ENCODE measurements around the gene MRPS26.
"Not testable (repeated sequence)": the region's sequence is repeated elsewhere in the genome, so short reads cannot be mapped to it uniquely, and the experiment has no call there.

MRPS26 gene

DNA sequence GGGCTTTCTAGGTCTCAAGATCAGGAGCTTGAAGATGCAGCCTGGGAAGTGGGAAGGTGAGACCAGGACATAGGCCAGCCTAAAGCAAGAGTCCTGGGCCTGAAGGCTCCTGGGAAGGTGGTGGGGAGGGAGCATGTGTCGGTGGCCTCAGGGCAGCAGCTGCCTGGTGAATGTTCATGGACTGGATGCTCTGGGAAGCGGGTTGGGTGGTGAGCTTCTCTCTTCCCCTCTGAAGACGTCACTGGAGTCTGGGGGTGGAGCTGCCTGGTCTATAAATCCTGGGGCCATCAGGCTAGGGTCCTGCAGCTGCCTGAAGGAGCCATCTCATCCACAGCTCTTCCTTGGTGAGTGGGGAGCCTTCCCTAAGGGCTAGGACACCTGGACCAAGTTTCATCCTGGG, 2.5 kb upstream of the MRPS26 start, which contains the start of gene GNRH2:
Gene GNRH2 (plus strand): TSS at position 301 of the 400 bp plus-strand sequence. CDS start 793 bp downstream, outside the sequence.
- no peak for DNase-seq

GRCh38 chr20:3044336-3044965, 1.4 kb upstream of the MRPS26 start:
- DNase-seq, result no peak

- DNase-seq, result peak; percentile 69 to 79
These were observed 623 bp upstream of the MRPS26 start for GRCh38 chr20:3045042-3045815.

GRCh38 chr20:3046677-3047462, 1.0 kb downstream of the MRPS26 start:
- DNase-seq, result no peak

GRCh38 chr20:3047486-3048419, 1.9 kb downstream of the MRPS26 start:
- DNase-seq, result no peak

DNA sequence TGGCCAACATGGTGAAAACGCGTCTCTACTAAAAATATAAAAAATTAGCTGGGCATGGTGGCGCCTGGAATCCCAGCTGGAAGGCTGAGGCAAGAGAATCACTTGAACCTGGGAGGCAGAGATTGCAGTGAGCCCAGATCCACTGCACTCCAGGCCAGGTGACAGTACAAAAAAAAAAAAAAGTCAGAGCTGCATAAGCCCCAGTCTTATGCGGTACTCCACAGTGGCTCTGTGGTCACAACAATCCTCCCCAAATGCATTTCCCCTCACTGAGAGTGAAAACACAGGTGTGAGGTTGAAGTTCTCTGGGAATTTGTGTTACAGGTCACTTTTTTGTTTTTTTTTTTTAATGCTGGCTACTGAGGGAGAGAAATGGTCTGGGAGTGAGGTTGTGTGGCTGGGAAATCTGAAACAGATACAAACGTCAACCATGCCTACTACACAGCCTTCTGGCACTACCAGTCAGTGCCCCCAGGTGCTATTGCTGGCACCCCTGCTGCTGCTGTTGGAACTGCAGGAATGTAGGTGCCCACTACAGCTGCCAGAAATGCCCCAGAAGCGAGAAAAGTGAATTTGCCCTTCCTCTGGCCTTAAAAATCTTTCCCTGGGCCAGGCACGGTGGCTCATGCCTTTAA, 5.7 kb downstream of the MRPS26 start:
- DNase-seq, result no peak

GRCh38 chr20:3059489-3059888, 13.6 kb downstream of the MRPS26 start:
- DNase-seq, result no peak

GRCh38 chr20:3064119-3064518, 18.3 kb downstream of the MRPS26 start:
- DNase-seq, result not testable (repeated sequence)

DNA sequence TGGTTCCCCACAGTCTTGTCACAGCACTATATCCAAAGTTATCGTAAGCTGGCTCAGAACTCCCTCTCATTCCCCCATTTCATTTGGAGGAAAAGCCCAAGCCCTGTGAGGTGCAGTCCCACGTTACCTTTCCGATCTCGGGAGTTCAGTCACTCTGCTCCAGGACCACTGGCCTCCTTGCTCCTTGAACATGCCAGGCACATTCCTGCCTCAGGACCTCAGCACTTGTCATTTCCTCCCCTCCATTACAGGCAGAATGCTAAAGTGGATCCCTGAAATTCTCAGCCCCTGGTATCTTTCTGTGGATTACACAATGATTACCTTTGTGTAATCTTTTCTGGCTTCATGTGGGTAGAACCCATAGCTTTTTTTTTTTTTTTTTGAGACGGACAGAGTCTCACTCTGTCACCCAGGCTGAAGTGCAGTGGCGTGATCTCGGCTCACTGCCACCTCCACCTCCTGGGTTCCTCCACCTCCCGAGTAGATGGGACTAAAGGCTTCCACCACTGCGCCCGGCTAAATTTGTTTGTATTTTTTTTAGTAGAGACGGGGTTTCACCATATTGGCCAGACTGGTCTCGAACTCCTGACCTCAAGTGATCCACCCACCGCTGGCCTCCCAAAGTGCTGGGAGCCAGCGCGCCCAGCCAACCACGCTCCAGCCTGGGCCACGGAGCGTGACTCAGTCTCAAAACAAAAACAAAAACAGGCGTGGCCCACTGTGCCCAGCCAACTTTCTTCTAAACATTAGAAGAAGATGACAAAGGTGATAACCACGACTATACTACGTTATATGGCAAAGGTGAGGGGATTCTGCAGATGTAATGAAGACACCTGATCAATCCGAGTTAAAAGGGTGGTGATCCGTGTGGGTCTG, 21.5 kb downstream of the MRPS26 start:
- no peak for DNase-seq

DNA sequence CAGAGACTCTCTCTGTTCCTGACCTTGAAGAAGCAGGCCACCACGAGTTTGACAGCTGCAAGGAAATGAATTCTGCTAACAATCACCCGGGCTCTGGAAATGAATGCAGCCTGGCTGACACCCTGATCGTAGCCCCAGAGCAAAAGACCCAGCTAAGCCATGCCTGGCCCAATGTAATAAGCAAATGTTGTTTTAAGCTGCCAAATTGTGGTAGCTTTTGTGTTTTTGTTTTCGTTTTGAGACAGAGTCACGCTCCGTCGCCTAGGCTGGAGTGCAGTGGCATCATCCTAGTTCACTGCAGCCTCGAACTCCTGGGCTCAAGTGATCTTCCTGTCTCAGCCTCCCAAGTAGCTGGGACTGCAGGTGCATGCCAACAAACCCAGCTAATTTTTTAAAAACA, 22.2 kb downstream of the MRPS26 start:
- DNase-seq, result no peak

DNA sequence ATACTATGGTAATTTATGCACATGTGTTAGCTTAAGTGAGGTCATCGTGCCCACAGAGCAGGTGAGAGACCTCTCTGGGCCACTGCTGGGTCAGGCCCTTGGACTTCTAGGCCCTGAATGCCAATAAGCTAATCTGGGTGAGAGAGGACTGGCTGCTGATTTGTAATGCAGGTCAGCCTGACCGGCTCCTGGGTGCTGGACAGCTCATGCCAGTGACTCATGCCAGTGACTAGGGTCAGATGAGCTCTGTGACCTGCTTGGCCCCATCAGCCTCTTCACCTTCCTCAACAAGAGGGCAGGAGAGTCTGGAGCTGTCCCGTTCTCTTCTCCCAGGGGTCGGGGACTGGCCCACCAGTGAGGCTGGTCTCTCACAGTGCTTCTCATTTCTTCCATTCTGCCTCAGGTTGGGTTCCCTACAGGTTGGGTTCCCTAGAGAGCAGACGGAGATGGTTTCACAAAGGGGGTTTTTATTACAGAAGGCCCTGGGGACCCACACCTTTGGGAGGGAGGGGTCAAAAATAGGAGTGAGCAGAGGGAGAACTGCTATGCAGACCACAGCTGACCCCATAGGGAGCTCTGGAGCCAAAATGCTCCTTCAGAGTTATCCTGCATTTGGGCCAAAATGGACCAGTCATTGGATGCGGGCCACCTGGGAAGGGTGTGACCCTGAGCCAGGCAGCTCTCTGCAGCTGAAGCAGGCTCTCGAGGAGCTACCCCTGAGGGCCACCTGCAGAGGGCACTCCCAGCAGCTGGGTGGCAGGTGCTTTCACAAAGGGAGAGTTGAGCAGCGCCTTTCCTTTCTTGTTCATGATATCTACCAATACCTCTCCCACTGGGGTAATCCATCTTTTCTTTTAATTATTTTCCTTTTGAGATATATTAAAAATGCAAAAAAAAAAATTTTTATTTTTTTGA, 23.4 kb downstream of the MRPS26 start:
- peak in 1 of 2 experiments; percentile 24 for DNase-seq

GRCh38 chr20:3070725-3071124, 24.9 kb downstream of the MRPS26 start:
- no peak for DNase-seq

GRCh38 chr20:3071266-3071609, 25.4 kb downstream of the MRPS26 start:
- DNase-seq, result no peak

GRCh38 chr20:3071610-3072529, 26.0 kb downstream of the MRPS26 start, which contains the start of gene OXT:
Gene OXT, plus strand, starts transcription at chr20:3071620. Its CDS starts 36 bp downstream, at chr20:3071656.
- no peak for DNase-seq

- no peak for DNase-seq
These were observed 26.8 kb downstream of the MRPS26 start for GRCh38 chr20:3072530-3073250.

- DNase-seq, result not testable (repeated sequence)
These were observed 27.4 kb downstream of the MRPS26 start for GRCh38 chr20:3073251-3073643.

DNA sequence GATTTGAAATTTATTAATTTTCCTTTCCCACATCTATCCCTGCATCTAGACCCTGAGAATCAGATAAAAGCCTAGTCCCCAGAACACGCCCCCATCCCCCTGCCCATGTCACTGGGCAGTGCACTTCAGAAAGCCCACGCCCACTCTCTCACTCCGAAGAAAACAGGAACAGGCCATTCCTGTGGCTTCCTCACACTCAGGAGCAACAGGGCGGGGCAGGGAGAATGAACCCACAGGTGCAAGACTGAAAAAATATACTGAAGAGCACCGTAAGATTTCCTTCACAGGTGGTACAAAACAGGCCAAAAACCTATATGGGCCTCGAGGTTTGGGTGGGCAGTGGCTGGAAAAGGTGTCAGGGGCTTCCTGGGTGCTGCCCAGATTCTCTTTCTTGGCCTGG, 29.0 kb downstream of the MRPS26 start:
- no peak for DNase-seq

DNA sequence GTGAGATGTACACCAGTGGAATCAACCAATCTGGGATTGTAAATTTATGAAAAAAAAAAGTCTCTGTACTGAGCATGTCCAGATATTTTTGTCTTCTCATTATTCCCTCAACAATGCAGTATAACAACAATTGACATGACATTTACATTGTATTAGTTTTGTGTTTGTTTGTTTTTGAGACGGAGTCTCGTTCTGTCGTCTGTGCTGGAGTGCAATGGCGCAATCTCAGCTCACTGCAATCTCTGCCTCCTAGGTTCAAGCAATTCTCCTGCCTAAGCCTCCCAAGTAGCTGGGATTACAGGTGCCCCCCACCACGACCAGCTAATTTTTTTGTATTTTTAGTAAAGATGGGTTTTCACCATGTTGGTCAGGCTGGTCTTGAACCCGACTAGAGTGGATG, 29.5 kb downstream of the MRPS26 start:
- DNase-seq, result not testable (repeated sequence)
